Measurements from ENCODE around the gene GJD3. TPM values are rescaled to one million over a fixed set of nuclear protein-coding genes. Genes with fewer than 3 reads are reported as not detected.

Gene GJD3
- total and polyA plus RNA-seq, 2 of the 4 experiments (the other 2 are of a cell fraction), result 0.10 TPM; not detected in 1

GRCh38 chr17:40366861-40367518 is 2.5 kb upstream of the GJD3 start:
- intact Hi-C loops (cut with micrococcal nuclease), result loop anchor here (10.0 kb wide), 1 partner anchor 428 kb away; the partner anchor contains the start of gene KRT28
- TF ChIP-seq NFE2L2 (IDR thresholded peaks at IDR 0.05; ENCODE audit: low read depth, low read length) (no peak), MAZ (IDR thresholded peaks at IDR 0.05; ENCODE audit: borderline replicate concordance, low read depth, low read length) (no peak), RFX5 (IDR thresholded peaks at IDR 0.05; ENCODE audit: low read depth, low read length) (no peak), RCOR1 (IDR thresholded peaks at IDR 0.05; ENCODE audit: insufficient replicate concordance, low read length) (no peak), FOS (IDR thresholded peaks at IDR 0.05; ENCODE audit: low read depth, low read length) (no peak), SMC3 (IDR thresholded peaks at IDR 0.05; ENCODE audit: low read depth, low read length) (no peak), CTCF (conservative IDR thresholded peaks at IDR 0.05; ENCODE audit: low read depth, low read length) (no peak), CEBPB (IDR thresholded peaks at IDR 0.05; ENCODE audit: low read depth, low read length) (no peak), BHLHE40 (IDR thresholded peaks at IDR 0.05; ENCODE audit: low read depth, low read length) (no peak), CHD1 (IDR thresholded peaks at IDR 0.05; ENCODE audit: low read depth, low read length) (no peak), USF2 (IDR thresholded peaks at IDR 0.05; ENCODE audit: low read depth, low read length) (no peak), MAFK (IDR thresholded peaks at IDR 0.05; ENCODE audit: low read depth, low read length) (no peak), RAD21 (IDR thresholded peaks at IDR 0.05; ENCODE audit: low read length) (no peak)
- H4K5ac ChIP-seq (ENCODE audit: low read depth, low read length), result no peak overlapping the region
- H3K56ac ChIP-seq (ENCODE audit: extremely low read depth, insufficient read depth, low read length), result no peak overlapping the region
- no peak overlapping the region for H4K91ac ChIP-seq (ENCODE audit: insufficient read depth, low read depth, low read length)
- H3K4ac ChIP-seq (ENCODE audit: low read depth, low read length), result no peak overlapping the region
- H3K79me1 ChIP-seq (ENCODE audit: low read depth in 1 of 2, low read length in 2 of 2), result peaks cover 0 to 7% of the 10 kb centered on the region in 2 experiments; a peak in 1 of 4 replicates
- H2AFZ ChIP-seq (replicated peaks; ENCODE audit: low read length, poor library complexity), result no peak overlapping the region
- DNase-seq, result no peak
- no peak overlapping the region for H2AK5ac ChIP-seq (ENCODE audit: low read depth, low read length)
- no peak overlapping the region for H2AK9ac ChIP-seq (replicated peaks; ENCODE audit: low read depth, low read length, poor library complexity)
- no peak overlapping the region for H3K23ac ChIP-seq (ENCODE audit: low read depth, low read length)
- in situ Hi-C loops (cut with MboI; ENCODE audit: low sequenced_read_pairs), result loop anchor here (25.0 kb wide), 2 partner anchors 420 to 1295 kb away; partner anchors contain the start of genes KRT27 and KRT28
- 52% methylated on average over 3 of the region's 17 CpGs; no CpG with 5 or more reads in 1 of the 2 experiments for WGBS, 2 experiments (ENCODE audit: extremely low coverage in 2 of 2, insufficient read length in 1 of 2)
- no peak overlapping the region for H2BK15ac ChIP-seq (ENCODE audit: low read depth, low read length)
- H3K9ac ChIP-seq (ENCODE audit: low read depth, low read length), result no peak overlapping the region
- H4K8ac ChIP-seq (ENCODE audit: low read depth in 2 of 2, low read length in 2 of 2), result no peak overlapping the region
- H3K4me1 ChIP-seq (ENCODE audit: control insufficient read depth, insufficient read depth, low read length), result peaks cover 4% of the 10 kb centered on the region; the same call in 1 of the 2 replicates
- H3K27ac ChIP-seq (ENCODE audit: insufficient read depth, low read length), result no peak overlapping the region
- no peak overlapping the region for H2BK20ac ChIP-seq (ENCODE audit: low read depth, low read length)
- POLR2A ChIA-PET (ENCODE audit: unreplicated experiment), result no interaction called here
- H3K9me1 ChIP-seq (ENCODE audit: insufficient read depth, low read length), result no peaks in the 10 kb centered on the region; the same call in 1 of the 2 replicates
- no peak overlapping the region for H3K18ac ChIP-seq (ENCODE audit: low read depth, low read length)
- H3K9me3 ChIP-seq (ENCODE audit: control insufficient read depth, insufficient read depth, low read length), result no peaks in the 10 kb centered on the region
- no peak overlapping the region for H2BK120ac ChIP-seq (ENCODE audit: low read depth, low read length)
- no peaks in the 10 kb centered on the region for H3K36me3 ChIP-seq (ENCODE audit: control insufficient read depth, insufficient read depth, low read length)
- dilution Hi-C loops (cut with HindIII; ENCODE audit: low sequenced_read_pairs, unreplicated experiment), result no loop called here
- no TSS peak for BruUV-seq (replicated peaks)
- no peak for ATAC-seq (ENCODE audit: low read depth)
- no peaks in the 10 kb centered on the region for H4K20me1 ChIP-seq (ENCODE audit: insufficient read depth, low read length)
- H3K4me3 ChIP-seq (ENCODE audit: insufficient read depth, low read depth, low read length), result no peak overlapping the region
- no peak overlapping the region for H3K4me2 ChIP-seq (ENCODE audit: low read depth, low read length)
- CTCF ChIA-PET, result no interaction called here
- H2BK5ac ChIP-seq (ENCODE audit: low read depth, low read length, poor library complexity, severe bottlenecking), result no peak overlapping the region
- H3K27me3 ChIP-seq (ENCODE audit: control insufficient read depth, insufficient read depth, low read length), result no peaks in the 10 kb centered on the region
- no peak overlapping the region for H3K14ac ChIP-seq (replicated peaks; ENCODE audit: low read depth, low read length)
